PFSK-1 (cell line): ENCODE results near the gene IFT74.

Experiments used
- FOXP2 ChIP-seq: optimal IDR thresholded peaks from 2 replicates; pipeline ENCODE3; 2011; ENCODE audit warnings: borderline replicate concordance, control low read depth, inconsistent platforms; ENCODE audit not compliant: insufficient read depth; ENCODE audit errors: extremely low read length, extremely low read depth
- POLR2AphosphoS5 ChIP-seq: IDR thresholded peaks from 2 replicates; pipeline ENCODE4 v1.6.1; 2012; ENCODE audit warnings: low read depth, mild to moderate bottlenecking, control low read depth, low read length, moderate library complexity
- REST ChIP-seq, 2 experiments: IDR thresholded peaks; 2 replicates each; pipeline versions ENCODE4 v1.6.1 to v1.8.0; 2011 to 2012; ENCODE audit warnings: low read depth in 2 of 2, low read length in 2 of 2, control low read depth in 1 of 2, inconsistent platforms in 1 of 2, mild to moderate bottlenecking in 1 of 2, moderate library complexity in 1 of 2; ENCODE audit not compliant: insufficient read depth in 1 of 2
- SIN3A ChIP-seq: IDR thresholded peaks from 2 replicates; pipeline ENCODE4 v1.6.1; 2012; ENCODE audit warnings: mild to moderate bottlenecking, low read length, moderate library complexity, borderline replicate concordance; ENCODE audit not compliant: insufficient read depth
- TAF1 ChIP-seq: IDR thresholded peaks from 2 replicates; pipeline ENCODE4 v1.6.1; 2012; ENCODE audit warnings: low read length, control low read depth, borderline replicate concordance; ENCODE audit not compliant: insufficient read depth

The IFT74 gene

GRCh38 chr9:27086818-27087680 lies 130.8 kb downstream of the IFT74 start:
- TF ChIP-seq POLR2AphosphoS5, result no peak
- TF ChIP-seq SIN3A, result no peak

- no peak for TF ChIP-seq TAF1
These were observed 132.8 kb downstream of the IFT74 start for GRCh38 chr9:27088981-27089380.

- TF ChIP-seq FOXP2 (no peak), REST (IDR thresholded peaks at IDR 0.05; ENCODE audit: insufficient read depth in 1 of 2, low read depth in 2 of 2, low read length in 2 of 2) (no peak), SIN3A (no peak), POLR2AphosphoS5 (no peak), TAF1 (no peak)
These were observed 133.5 kb downstream of the IFT74 start for GRCh38 chr9:27089706-27090105.

GRCh38 chr9:27090231-27090630 lies 134.0 kb downstream of the IFT74 start:
- TF ChIP-seq TAF1 (no peak), FOXP2 (no peak), SIN3A (no peak)

- TF ChIP-seq REST (IDR thresholded peaks at IDR 0.05; ENCODE audit: insufficient read depth in 1 of 2, low read depth in 2 of 2, low read length in 2 of 2) (no peak), POLR2AphosphoS5 (no peak), TAF1 (no peak), FOXP2 (no peak), SIN3A (no peak)
These were observed 134.5 kb downstream of the IFT74 start for GRCh38 chr9:27090711-27091110.

GRCh38 chr9:27094640-27095298 lies 138.6 kb downstream of the IFT74 start:
- TF ChIP-seq FOXP2 (no peak), REST (IDR thresholded peaks at IDR 0.05; ENCODE audit: insufficient read depth in 1 of 2, low read depth in 2 of 2, low read length in 2 of 2) (no peak), POLR2AphosphoS5 (no peak), TAF1 (no peak), SIN3A (no peak)

GRCh38 chr9:27107241-27107640 lies 151.0 kb downstream of the IFT74 start:
- TF ChIP-seq REST (IDR thresholded peaks at IDR 0.05; ENCODE audit: insufficient read depth in 1 of 2, low read depth in 2 of 2, low read length in 2 of 2), result no peak
- TF ChIP-seq FOXP2, result no peak
- no peak for TF ChIP-seq POLR2AphosphoS5
- TF ChIP-seq TAF1, result no peak
- TF ChIP-seq SIN3A, result no peak
